ENCODE data around the gene PAFAH1B2. TPM values are rescaled to one million over a fixed set of nuclear protein-coding genes. Genes with fewer than 3 reads are reported as not detected.

Gene PAFAH1B2
- total RNA-seq, 3 donors from 2014 or later, result 76.8 to 92.2 (median 86.2) TPM

DNA sequence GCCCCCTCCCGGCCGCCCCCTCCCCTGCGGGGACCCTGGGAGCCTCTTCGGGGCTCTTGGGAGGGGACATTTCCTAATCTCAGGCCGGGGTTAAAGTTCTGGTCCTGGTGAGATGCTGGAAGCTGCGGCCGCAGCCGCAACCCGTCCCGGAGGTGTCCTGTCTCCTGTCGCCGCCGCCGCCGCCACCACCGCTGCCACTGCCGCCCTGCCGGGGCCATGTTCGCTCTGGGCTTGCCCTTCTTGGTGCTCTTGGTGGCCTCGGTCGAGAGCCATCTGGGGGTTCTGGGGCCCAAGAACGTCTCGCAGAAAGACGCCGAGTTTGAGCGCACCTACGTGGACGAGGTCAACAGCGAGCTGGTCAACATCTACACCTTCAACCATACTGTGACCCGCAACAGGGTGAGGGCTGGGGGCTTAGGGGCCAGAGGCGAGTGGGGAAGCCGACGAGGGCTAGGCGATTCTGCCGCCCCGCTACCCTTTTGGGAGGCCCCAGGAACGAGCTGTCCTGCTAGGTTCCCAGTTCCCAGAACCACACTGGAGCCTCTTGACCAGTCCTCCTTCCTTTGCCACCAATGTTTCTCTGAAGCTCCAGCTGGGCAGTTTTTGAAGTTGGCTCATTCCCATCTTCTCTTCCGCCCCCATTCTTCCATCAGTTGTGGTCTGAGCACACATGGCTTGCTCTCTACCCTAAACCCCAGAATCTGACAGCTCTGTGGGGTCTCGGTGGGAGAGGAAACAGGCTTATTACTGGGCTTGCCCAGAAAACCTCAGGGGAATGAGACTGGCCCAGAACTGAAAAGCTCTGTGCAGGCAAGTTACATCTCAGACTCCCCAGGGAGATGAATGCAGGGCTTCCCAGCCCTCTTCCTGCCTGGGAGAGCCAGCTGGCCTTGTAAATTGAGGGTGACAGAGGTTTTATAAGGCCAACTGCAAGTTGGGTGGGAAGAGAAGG lies 35.2 kb downstream of the PAFAH1B2 start:
- Histone ChIP-seq H3K27me3 (no peaks in the 10 kb centered on the region), H3K4me1 (peaks cover 4% of the 10 kb centered on the region in 2 donors), H3K4me3 (peak overlapping the region; percentile 80 to 97 (median 88)), H3K36me3 (no peaks in the 10 kb centered on the region), H3K27ac (peak overlapping the region; percentile 94 to 98), H3K9me3 (no peaks in the 10 kb centered on the region)
- TF ChIP-seq, protein P1, sequence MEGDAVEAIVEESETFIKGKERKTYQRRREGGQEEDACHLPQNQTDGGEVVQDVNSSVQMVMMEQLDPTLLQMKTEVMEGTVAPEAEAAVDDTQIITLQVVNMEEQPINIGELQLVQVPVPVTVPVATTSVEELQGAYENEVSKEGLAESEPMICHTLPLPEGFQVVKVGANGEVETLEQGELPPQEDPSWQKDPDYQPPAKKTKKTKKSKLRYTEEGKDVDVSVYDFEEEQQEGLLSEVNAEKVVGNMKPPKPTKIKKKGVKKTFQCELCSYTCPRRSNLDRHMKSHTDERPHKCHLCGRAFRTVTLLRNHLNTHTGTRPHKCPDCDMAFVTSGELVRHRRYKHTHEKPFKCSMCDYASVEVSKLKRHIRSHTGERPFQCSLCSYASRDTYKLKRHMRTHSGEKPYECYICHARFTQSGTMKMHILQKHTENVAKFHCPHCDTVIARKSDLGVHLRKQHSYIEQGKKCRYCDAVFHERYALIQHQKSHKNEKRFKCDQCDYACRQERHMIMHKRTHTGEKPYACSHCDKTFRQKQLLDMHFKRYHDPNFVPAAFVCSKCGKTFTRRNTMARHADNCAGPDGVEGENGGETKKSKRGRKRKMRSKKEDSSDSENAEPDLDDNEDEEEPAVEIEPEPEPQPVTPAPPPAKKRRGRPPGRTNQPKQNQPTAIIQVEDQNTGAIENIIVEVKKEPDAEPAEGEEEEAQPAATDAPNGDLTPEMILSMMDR (IDR thresholded peaks at IDR 0.05), result no peak
- TF ChIP-seq POLR2AphosphoS5 (IDR thresholded peaks at IDR 0.05) (peak in 1 of 3 donors; percentile 20), POLR2A (IDR thresholded peaks at IDR 0.05) (no peak)
- intact Hi-C loops (cut with DNase I; ENCODE audit: low total_unique reads), result no loop called here
- no peak for DNase-seq (ENCODE audit: low spot score in 2 of 2)

DNA sequence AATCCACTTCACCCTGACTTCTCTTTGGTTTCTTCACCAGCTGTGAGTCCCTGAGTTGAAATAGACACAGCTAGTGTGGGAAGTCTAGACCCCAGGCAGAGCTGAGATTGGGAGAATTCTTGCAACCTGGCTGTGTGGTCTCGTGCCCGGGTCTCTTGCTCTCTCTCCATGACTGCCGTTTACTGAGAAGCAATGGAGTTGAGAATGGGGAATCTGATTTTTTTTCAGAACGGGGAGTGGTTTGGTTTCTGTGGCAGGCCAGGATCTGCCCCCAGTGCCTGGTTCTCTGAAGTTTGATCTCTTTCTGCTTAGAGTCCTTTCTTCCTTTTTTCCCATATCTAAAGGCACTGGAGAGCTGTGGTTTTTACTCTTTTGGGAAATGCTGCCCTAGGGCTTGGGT lies 35.9 kb downstream of the PAFAH1B2 start:
- Histone ChIP-seq H3K4me3 (peak overlapping the region; percentile 80 to 97 (median 88)), H3K36me3 (no peaks in the 10 kb centered on the region), H3K27me3 (no peaks in the 10 kb centered on the region), H3K4me1 (peaks cover 4% of the 10 kb centered on the region in 2 donors), H3K27ac (peak overlapping the region; percentile 94 to 98), H3K9me3 (no peaks in the 10 kb centered on the region)
- DNase-seq (ENCODE audit: low spot score in 2 of 2), result no peak
- intact Hi-C loops (cut with DNase I; ENCODE audit: low total_unique reads), result no loop called here
- TF ChIP-seq POLR2AphosphoS5 (IDR thresholded peaks at IDR 0.05) (no peak), POLR2A (IDR thresholded peaks at IDR 0.05) (no peak)
- TF ChIP-seq, protein P1 (IDR thresholded peaks at IDR 0.05), result no peak

DNA sequence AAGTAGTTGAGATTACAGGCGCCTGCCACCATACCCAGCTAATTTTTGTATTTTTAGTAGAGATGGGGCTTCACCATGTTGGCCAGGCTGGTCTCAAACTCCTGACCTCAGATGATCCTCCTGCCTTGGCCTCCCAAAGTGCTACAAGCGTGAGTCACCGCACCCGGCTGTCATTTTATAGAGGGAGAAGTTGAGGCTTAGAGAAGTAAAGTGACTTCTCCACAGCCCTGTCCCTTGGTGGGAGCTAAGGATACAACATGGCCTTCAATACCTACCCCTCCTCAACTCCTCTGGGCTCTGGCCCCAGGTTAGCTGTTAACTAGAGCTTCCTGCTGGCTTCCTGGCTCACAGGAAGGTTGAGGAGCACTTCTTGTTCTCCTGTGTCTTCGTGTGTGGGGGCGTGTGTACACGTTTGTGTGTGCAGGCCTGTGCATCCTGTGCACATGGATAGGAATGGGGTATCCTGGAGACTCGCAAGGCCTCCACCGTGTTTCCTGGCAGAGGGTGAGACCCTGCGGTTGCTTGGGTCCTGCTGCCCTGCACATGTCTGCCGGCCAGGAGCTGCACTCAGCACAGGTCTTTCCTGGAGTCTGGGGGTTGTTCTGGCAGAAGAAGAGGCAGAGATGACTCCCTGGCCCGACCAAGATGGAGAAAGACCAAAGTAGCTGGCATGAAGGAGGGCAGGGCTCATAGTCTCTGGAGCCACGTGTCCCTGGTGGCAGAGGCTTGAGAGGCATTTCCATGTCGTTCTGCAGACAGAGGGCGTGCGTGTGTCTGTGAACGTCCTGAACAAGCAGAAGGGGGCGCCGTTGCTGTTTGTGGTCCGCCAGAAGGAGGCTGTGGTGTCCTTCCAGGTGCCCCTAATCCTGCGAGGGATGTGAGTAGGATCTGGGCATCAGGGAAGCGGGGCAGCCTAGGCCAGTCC lies 36.8 kb downstream of the PAFAH1B2 start:
- peak; percentile 60 to 66 for DNase-seq (ENCODE audit: low spot score in 2 of 2)
- peaks cover 4% of the 10 kb centered on the region in 2 donors for H3K4me1 ChIP-seq
- H3K27me3 ChIP-seq, result no peaks in the 10 kb centered on the region
- H3K36me3 ChIP-seq, result no peaks in the 10 kb centered on the region
- peak overlapping the region in 1 of 2 donors; percentile 48 for H3K27ac ChIP-seq
- H3K4me3 ChIP-seq, result peak overlapping the region in 1 of 3 donors; percentile 88
- intact Hi-C loops (cut with DNase I; ENCODE audit: low total_unique reads), result no loop called here
- no peak for TF ChIP-seq POLR2A (IDR thresholded peaks at IDR 0.05)
- TF ChIP-seq, protein P1 (IDR thresholded peaks at IDR 0.05), result peak; percentile 25 to 62 (median 52)
- no peaks in the 10 kb centered on the region for H3K9me3 ChIP-seq

DNA sequence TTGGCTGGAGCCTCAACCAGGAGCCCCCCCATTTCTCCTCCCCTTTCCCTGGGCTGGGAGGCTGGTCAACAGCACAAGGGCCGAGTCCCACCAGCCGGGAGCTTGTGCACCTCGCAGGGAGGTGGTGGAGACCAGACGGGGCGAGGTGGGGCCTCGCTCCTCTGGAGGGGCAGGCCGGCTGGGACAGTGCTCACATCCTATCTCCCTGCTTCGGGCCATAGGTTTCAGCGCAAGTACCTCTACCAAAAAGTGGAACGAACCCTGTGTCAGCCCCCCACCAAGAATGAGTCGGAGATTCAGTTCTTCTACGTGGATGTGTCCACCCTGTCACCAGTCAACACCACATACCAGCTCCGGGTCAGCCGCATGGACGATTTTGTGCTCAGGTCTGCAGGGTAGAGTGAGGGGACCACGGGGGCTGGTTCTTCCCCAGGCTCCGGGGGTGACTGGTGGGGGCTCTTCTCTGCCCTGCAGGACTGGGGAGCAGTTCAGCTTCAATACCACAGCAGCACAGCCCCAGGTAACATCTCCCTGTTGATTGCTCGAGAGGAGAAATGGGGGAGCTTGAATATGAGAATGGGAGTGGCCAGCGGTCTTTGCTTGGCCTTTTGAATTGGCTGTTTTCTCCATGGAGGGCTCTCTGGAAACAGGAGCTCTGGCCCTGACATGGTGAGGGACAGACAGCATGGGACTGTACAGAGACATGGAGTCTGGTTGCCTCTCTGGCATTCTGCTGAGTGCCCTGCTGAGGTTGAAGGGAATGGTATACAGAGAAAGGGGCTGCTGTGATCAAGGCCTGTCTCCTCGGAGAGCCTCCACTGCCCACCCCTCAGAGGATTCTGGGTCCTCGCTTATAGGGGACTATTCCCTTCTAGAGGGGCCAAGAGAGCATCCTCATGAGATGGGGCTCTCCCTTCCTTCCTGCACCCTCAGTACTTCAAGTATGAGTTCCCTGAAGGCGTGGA lies 37.8 kb downstream of the PAFAH1B2 start:
- H3K9me3 ChIP-seq, result no peaks in the 10 kb centered on the region
- H3K4me3 ChIP-seq, result peak overlapping the region in 1 of 3 donors; percentile 88
- DNase-seq (ENCODE audit: low spot score in 2 of 2), result peak in 1 of 2 donors; percentile 37
- no peaks in the 10 kb centered on the region for H3K27me3 ChIP-seq
- peaks cover 4% of the 10 kb centered on the region in 2 donors for H3K4me1 ChIP-seq
- TF ChIP-seq POLR2A (IDR thresholded peaks at IDR 0.05), result no peak
- TF ChIP-seq, protein P1 (IDR thresholded peaks at IDR 0.05), result no peak
- no peak for TF ChIP-seq POLR2AphosphoS5 (IDR thresholded peaks at IDR 0.05)
- H3K36me3 ChIP-seq, result no peaks in the 10 kb centered on the region
- peak overlapping the region in 1 of 2 donors; percentile 48 for H3K27ac ChIP-seq
- intact Hi-C loops (cut with DNase I; ENCODE audit: low total_unique reads), result no loop called here

All from breast epithelium (tissue), 4 donors.